GM19238 (cell line): ENCODE data around the gene CIB4.

Source experiments
- DNase-seq: peaks from one replicate; pipeline ENCODE4 v3.0.0; 2011; ENCODE audit warnings: low spot score; ENCODE audit not compliant: insufficient read length

Gene CIB4

GRCh38 chr2:26644188-26644835, 3.1 kb upstream of the CIB4 start:
- DNase-seq: no peak

- DNase-seq: no peak
Measured at GRCh38 chr2:26642429-26642828, 1.3 kb upstream of the CIB4 start.

- no peak for DNase-seq
Measured at GRCh38 chr2:26640331-26640745, 828 bp downstream of the CIB4 start.

DNA sequence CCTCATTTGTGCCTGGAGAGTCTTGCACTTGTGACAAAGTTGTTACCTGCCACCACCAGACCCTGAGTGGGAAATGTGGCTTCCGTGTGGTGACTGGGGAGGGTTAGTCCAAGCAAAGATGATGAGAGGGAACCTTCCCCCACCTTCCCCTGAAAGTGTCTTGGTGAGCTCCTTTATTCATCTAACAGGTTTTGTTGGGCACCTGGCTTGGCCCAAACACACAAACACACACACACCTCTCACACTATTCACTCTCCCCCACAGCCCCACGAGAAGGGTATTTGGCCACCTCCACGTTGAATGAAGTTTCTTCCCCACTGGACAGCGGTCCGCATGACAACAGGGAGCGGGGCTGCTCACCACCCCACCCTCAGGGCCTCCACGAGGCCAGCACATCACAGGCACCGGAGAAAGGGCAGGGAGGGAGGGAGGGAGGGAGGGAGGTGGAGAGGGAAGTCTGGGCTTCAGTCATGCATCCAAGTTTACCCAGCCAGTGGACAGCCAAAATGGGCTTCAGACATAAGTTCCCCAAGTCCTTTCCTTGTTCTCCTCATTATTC, 1.4 kb downstream of the CIB4 start:
- DNase-seq: no peak

DNA sequence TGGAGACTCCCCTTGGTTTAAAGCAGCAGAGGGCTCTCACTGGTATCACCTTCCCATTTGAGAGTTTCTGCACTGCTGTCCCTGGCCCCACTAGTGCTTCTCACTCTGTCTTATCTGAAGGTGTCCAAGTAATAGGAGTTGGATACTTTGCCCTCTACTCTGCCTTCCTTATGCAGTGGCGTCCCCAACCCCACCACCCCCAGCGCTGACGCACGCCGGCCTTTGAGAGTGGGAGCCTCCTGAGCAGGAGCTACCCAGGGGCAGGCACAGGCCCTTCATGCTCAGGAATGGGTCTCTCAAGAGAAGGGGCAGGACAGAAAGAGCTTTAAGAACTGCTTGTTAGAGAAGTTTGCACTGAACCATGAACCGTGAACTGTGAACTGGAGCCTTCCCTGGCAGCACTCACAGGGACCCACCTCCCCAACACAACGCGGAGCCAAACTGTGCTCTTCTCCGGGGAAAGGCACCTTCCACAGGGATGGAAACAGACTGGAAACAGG, 3.3 kb downstream of the CIB4 start:
- DNase-seq: no peak

- no peak for DNase-seq
Measured at GRCh38 chr2:26636935-26637334, 4.2 kb downstream of the CIB4 start.

DNA sequence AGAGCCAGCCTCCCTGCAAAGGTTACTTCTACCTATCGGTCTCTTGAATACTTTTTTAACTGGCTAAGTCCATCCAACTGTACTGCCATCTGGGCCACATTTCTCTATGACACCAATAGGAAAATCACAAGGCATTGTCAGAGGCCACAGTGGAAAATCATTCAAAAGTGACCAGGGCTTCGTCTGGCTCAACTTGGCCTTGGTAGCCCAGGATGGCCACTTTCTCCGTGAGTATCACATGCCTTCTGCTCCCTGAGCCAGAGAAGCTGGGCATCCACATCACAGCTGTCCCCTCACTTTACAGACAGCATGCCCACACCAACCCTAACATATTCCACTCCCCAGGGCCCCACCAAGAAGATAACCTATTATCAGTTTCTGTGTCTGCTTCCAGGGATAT, 5.8 kb downstream of the CIB4 start:
- DNase-seq: no peak

GRCh38 chr2:26634636-26635230, 6.4 kb downstream of the CIB4 start:
- DNase-seq: no peak

- DNase-seq: no peak
Measured at GRCh38 chr2:26633993-26634595, 7.1 kb downstream of the CIB4 start.

DNA sequence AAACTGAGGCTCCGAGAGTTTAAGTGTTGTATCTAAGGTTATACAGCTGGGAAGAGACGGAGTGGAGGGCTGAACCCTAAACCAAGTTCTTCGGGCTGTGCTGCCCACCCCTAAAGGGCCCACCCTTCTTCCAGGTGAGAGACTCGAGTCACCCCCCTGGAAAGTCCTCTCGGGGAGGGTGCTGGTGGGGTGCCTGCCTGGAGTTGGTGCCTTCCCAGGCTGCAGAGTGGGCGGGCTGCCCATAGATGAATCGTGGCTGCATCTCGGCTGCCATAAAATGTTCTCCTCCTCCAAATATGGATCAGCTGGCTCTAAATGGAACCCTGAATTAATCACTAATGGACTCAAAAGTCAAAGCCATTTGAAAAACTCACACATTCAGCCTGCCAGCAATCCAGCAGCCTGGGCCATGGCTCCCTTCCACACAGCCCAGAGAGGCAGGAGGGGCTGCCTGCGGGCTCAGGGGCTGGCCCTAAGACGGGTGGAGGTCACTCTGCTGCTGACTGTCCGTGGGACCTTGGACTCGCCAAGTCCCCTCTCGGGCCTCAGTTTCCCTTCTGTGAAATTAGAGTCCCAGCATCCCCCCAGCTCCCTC, 7.7 kb downstream of the CIB4 start:
- DNase-seq: no peak

DNA sequence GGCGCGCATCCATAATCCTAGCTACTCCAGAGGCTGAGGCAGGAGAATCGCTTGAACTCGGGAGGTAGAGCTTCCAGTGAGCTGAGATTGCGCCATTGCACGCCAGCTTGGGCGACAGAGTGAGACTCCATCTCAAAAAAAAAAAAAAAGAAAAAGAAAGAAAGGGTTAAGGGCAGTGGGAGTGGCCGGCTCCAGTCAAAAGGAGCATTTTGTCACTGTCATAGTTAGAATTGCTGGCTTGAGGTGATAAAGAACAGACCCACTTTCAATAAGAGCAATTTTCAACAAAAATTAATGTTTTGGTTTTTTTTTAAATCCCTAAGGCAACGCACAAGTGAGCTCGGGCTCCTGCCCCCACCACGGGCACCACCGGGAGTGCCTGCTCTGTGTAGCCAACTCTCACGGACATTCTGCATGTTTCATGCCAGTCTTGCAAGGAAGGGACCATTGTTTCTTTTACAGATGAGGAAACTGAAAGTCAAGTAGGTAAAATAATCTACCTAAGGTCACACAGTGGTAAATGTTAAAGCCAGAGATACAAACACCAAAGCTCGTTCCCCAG, 8.5 kb downstream of the CIB4 start:
- no peak for DNase-seq

- no peak for DNase-seq
Measured at GRCh38 chr2:26631401-26632170, 9.6 kb downstream of the CIB4 start.

- DNase-seq: no peak
Measured at GRCh38 chr2:26630669-26631360, 10.4 kb downstream of the CIB4 start.

DNA sequence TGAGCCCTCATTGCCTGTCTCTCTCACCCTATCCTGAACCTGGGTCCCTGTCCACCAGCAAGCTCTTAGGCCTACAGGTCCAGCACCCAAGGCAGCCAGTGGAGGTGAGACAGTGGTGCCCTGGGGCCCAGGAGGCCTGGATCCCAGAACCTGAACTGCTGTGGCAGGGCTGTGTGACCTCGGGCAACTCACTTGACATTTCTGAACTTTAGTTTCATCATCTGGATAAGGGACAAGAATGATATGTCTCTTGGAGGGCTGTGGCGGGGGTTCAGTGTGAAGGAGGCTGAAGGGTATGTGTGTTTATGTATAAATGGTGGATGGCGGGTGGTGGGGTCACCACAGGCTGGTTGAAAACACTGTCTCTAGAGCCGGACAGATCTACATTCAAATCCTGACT, 10.9 kb downstream of the CIB4 start:
- no peak for DNase-seq

- no peak for DNase-seq
Measured at GRCh38 chr2:26629751-26630150, 11.4 kb downstream of the CIB4 start.

DNA sequence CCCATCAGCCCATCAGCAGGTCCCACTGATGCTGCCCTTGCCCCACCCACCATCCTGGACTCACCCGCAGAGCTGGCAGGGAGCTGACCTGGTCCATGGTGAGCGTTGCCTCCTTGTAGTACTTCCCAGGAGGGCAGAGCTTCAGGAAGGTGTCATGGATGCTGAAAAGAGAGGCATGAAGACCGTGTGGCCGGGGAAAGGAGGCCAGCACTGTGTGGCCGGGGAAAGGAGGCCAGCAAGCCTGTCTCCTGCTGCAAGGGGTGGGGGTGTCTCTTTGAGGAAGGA, 11.9 kb downstream of the CIB4 start:
- DNase-seq: no peak

DNA sequence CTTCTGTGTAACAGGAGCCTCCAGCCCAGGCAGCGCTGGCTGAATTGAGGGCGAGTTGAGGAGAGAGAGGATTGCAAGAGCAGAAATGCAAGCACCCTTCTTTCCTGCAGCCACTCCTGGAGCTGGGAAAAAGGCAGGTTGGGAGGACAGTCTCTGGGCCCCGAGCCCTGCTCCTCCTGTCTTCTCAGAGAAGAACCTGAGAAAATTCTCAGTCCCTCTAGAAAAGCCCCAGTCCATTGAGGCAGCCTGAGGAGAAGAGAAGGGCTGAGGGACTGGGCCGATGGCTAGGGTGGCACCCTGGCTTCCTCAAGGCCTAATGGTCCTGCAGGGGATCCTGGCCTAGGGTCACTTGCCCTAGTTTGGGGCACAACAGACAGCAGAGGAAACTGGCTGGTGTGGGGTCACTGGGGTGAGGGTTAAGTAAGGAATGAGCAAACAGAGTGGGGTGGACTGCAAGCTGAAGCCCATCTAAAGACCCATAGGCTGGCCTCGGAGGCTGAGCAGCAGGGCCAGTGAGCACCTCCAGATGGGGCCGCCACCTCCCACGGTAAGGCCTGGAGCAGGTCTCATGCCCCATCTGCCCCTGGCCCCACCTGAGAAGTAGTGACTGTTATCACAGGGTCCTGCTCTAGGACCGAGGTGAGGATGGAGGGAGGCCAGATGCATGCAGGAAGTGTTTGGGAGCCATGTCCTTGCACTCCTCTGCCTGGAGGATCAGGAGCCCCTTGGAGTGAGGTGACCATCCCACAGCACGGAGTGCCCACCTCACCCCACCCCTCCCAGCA, 12.4 kb downstream of the CIB4 start:
- no peak for DNase-seq

- no peak for DNase-seq
Measured at GRCh38 chr2:26627350-26628105, 13.6 kb downstream of the CIB4 start.

- no peak for DNase-seq
Measured at GRCh38 chr2:26626606-26627005, 14.6 kb downstream of the CIB4 start.
